Epithelial cell of prostate (primary cell): ENCODE results near the gene HDAC10.

Experiments
- DNase-seq: peaks from one replicate; pipeline ENCODE4 v3.0.0-alpha.2; 2011; ENCODE audit warnings: low read depth, low spot score
- H3K27ac ChIP-seq: fragments of 450-650 bp; 2 replicates; pipeline ENCODE4 v1.5.1; 2017; ENCODE audit warnings: mild to moderate bottlenecking

The HDAC10 gene

GRCh38 chr22:50257451-50258360 is 6.6 kb upstream of the HDAC10 start:
- no peak for DNase-seq
- no peak overlapping the region for H3K27ac ChIP-seq

GRCh38 chr22:50257041-50257440 is 6.0 kb upstream of the HDAC10 start:
- no peak overlapping the region for H3K27ac ChIP-seq
- DNase-seq: no peak

- DNase-seq: no peak
- H3K27ac ChIP-seq: no peak overlapping the region
These were observed 5.3 kb upstream of the HDAC10 start for GRCh38 chr22:50256258-50256862.

- no peak overlapping the region for H3K27ac ChIP-seq
- DNase-seq: no peak
These were observed 4.5 kb upstream of the HDAC10 start for GRCh38 chr22:50255607-50256006.

- H3K27ac ChIP-seq: no peak overlapping the region
- no peak for DNase-seq
These were observed 4.0 kb upstream of the HDAC10 start for GRCh38 chr22:50255099-50255498.

- no peak for DNase-seq
- H3K27ac ChIP-seq: no peak overlapping the region
These were observed 2.9 kb upstream of the HDAC10 start for GRCh38 chr22:50253941-50254340.

GRCh38 chr22:50253046-50253915 is 2.2 kb upstream of the HDAC10 start:
- DNase-seq: no peak
- H3K27ac ChIP-seq: no peak overlapping the region

- no peak for DNase-seq
- peak overlapping the region; percentile 32 for H3K27ac ChIP-seq
These were observed 1.3 kb upstream of the HDAC10 start for GRCh38 chr22:50252082-50253045.

GRCh38 chr22:50251477-50252081 is 514 bp upstream of the HDAC10 start:
- DNase-seq: no peak
- H3K27ac ChIP-seq: peak overlapping the region; percentile 32

- no peak for DNase-seq
- H3K27ac ChIP-seq: no peak overlapping the region
These were observed 863 bp downstream of the HDAC10 start for GRCh38 chr22:50250249-50250554.

GRCh38 chr22:50249341-50250248 is 1.5 kb downstream of the HDAC10 start:
- DNase-seq: no peak
- H3K27ac ChIP-seq: no peak overlapping the region

GRCh38 chr22:50248196-50249081 is 2.6 kb downstream of the HDAC10 start:
- no peak for DNase-seq
- H3K27ac ChIP-seq: no peak overlapping the region

GRCh38 chr22:50247748-50248147 is 3.3 kb downstream of the HDAC10 start:
- DNase-seq: no peak
- H3K27ac ChIP-seq: no peak overlapping the region

- no peak overlapping the region for H3K27ac ChIP-seq
- no peak for DNase-seq
These were observed 4.6 kb downstream of the HDAC10 start for GRCh38 chr22:50246242-50247175.

- no peak for DNase-seq
- peak overlapping the region; percentile 86 for H3K27ac ChIP-seq
These were observed 5.6 kb downstream of the HDAC10 start for GRCh38 chr22:50245214-50246072.
